GM23338 (cell line): ENCODE data around the gene RAD51.

Source experiments
- CREB1 ChIP-seq: fragments of 250-450 bp; sonication (Bioruptor Pico); IDR thresholded peaks from 2 replicates; pipeline ENCODE4 v1.5.0; 2020; ENCODE audit warnings: low read depth, mild to moderate bottlenecking, moderate library complexity
- CTCF ChIP-seq, 2 experiments: fragments of 200-600 bp in 1 of 2; sonication (generic) in 1 of 2; conservative IDR thresholded peaks; 2 replicates each; pipeline versions ENCODE4 v1.5.1 to v1.6.1; 2016 to 2017; ENCODE audit warnings: antibody characterized with exemption in 2 of 2, low read depth in 2 of 2, mild to moderate bottlenecking in 2 of 2, moderate library complexity in 1 of 2
- EZH2 ChIP-seq: fragments of 200-600 bp; sonication (generic); IDR thresholded peaks from one replicate; pipeline ENCODE4 v1.8.0; 2017; ENCODE audit warnings: antibody characterized with exemption, mild to moderate bottlenecking, low read depth; ENCODE audit not compliant: unreplicated experiment
- EZH2phosphoT487 ChIP-seq: fragments of 200-600 bp; sonication (generic); IDR thresholded peaks from one replicate; pipeline ENCODE4 v1.8.1; 2018; ENCODE audit warnings: antibody characterized with exemption; ENCODE audit not compliant: unreplicated experiment
- JUNB ChIP-seq: IDR thresholded peaks from one replicate; pipeline ENCODE4 v1.6.1; 2016; ENCODE audit warnings: antibody characterized with exemption; ENCODE audit not compliant: unreplicated experiment
- POLR2AphosphoS5 ChIP-seq: IDR thresholded peaks from 2 replicates; pipeline ENCODE4 v1.6.1; 2016; ENCODE audit warnings: antibody characterized with exemption, low read depth
- REST ChIP-seq: IDR thresholded peaks from one replicate; pipeline ENCODE4 v1.6.1; 2018; ENCODE audit warnings: antibody characterized with exemption; ENCODE audit not compliant: unreplicated experiment
- STAT1 ChIP-seq: IDR thresholded peaks from one replicate; pipeline ENCODE4 v1.6.1; 2016; ENCODE audit warnings: antibody characterized with exemption; ENCODE audit not compliant: unreplicated experiment
- ZNF114 ChIP-seq: fragments of 250-450 bp; sonication (Bioruptor Pico); IDR thresholded peaks from 2 replicates; pipeline ENCODE4 v1.5.0; 2020; ENCODE audit warnings: mild to moderate bottlenecking, moderate library complexity
- ZNF462 ChIP-seq: fragments of 250-450 bp; sonication (Bioruptor Pico); IDR thresholded peaks from 2 replicates; pipeline ENCODE4 v1.5.0; 2020; ENCODE audit warnings: mild to moderate bottlenecking, moderate library complexity

GRCh38 chr15:40684381-40684780 lies 10.6 kb upstream of the RAD51 start:
- TF ChIP-seq CTCF (conservative IDR thresholded peaks at IDR 0.05; ENCODE audit: low read depth in 2 of 2) (no peak), CREB1 (no peak), EZH2phosphoT487 (no peak), ZNF114 (CRISPR knock-in tag) (no peak), JUNB (no peak), POLR2AphosphoS5 (no peak), EZH2 (no peak), STAT1 (no peak), REST (no peak), ZNF462 (CRISPR knock-in tag) (no peak)
